Glutamatergic neuron (in vitro differentiated cells): ENCODE data around the gene DCLK3. TPM values are rescaled to one million over a fixed set of nuclear protein-coding genes. Genes with fewer than 3 reads are reported as not detected.

Source experiments
- DNase-seq: peaks from one replicate; pipeline ENCODE4 v3.0.0; 2022
- H3K27ac Mint-ChIP-seq: one replicate; pipeline ENCODE4 v1.8.0; 2020; ENCODE audit warnings: mild to moderate bottlenecking, mixed read lengths, inconsistent platforms; ENCODE audit not compliant: unreplicated experiment
- H3K27me3 Mint-ChIP-seq: one replicate; pipeline ENCODE4 v1.8.0; 2020; ENCODE audit warnings: mild to moderate bottlenecking, moderate library complexity, mixed read lengths, inconsistent platforms; ENCODE audit not compliant: unreplicated experiment
- H3K36me3 Mint-ChIP-seq: one replicate; pipeline ENCODE4 v1.8.0; 2020; ENCODE audit warnings: mild to moderate bottlenecking, mixed read lengths, inconsistent platforms; ENCODE audit not compliant: unreplicated experiment
- H3K4me1 Mint-ChIP-seq: one replicate; pipeline ENCODE4 v1.8.0; 2020; ENCODE audit warnings: mild to moderate bottlenecking, low read depth, mixed read lengths, inconsistent platforms; ENCODE audit not compliant: unreplicated experiment
- H3K4me3 Mint-ChIP-seq: one replicate; pipeline ENCODE4 v1.8.0; 2020; ENCODE audit warnings: mild to moderate bottlenecking, mixed read lengths, inconsistent platforms; ENCODE audit not compliant: unreplicated experiment
- H3K9me3 Mint-ChIP-seq: one replicate; pipeline ENCODE4 v1.8.0; 2020; ENCODE audit warnings: mild to moderate bottlenecking, moderate library complexity, mixed read lengths, inconsistent platforms; ENCODE audit not compliant: unreplicated experiment
- total RNA-seq: library from RNA; stranded (reverse); fragmentation: NEBNext Ultra II Directional; extraction: Animal tissue kit (Norgen Biotek cat#: 25700); gene quantifications from one replicate; pipeline ENCODE4 v1.2.1, GENCODE V29; 2021; ENCODE audit not compliant: unreplicated experiment
- TF ChIP-seq, protein P1 (sequence below): fragments of 200-600 bp; sonication (generic); IDR thresholded peaks from one replicate; pipeline ENCODE4 v1.5.0; 2021; ENCODE audit not compliant: partially characterized antibody, unreplicated experiment

Gene DCLK3
- total RNA-seq, 1 donor from 2014 or later, result not detected

DNA sequence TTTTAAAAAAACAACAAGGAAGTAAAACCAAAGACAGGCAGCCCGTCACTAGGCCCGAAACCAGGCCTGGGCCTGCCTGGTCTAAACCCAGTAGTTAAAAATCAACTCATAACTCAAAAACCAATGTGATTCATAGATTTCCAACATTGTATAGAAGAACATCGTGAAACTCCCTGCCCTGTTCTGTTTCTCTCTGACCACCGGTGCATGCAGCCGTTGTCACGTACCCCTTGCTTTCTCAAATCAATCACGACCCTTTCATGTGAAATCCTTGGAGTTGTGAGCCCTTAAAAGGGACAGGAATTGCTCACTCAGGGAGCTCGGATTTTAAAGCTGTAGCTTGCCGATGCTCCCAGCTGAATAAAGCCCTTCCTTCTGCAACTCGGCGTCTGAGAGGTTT is 89.5 kb downstream of the DCLK3 start:
- Mint-ChIP-seq H3K4me3 (no peak overlapping the region), H3K36me3 (peaks cover 10% of the 10 kb centered on the region), H3K27me3 (peaks cover 2% of the 10 kb centered on the region), H3K4me1 (no peaks in the 10 kb centered on the region), H3K9me3 (peaks cover 4% of the 10 kb centered on the region), H3K27ac (no peak overlapping the region)
- TF ChIP-seq, protein P1, sequence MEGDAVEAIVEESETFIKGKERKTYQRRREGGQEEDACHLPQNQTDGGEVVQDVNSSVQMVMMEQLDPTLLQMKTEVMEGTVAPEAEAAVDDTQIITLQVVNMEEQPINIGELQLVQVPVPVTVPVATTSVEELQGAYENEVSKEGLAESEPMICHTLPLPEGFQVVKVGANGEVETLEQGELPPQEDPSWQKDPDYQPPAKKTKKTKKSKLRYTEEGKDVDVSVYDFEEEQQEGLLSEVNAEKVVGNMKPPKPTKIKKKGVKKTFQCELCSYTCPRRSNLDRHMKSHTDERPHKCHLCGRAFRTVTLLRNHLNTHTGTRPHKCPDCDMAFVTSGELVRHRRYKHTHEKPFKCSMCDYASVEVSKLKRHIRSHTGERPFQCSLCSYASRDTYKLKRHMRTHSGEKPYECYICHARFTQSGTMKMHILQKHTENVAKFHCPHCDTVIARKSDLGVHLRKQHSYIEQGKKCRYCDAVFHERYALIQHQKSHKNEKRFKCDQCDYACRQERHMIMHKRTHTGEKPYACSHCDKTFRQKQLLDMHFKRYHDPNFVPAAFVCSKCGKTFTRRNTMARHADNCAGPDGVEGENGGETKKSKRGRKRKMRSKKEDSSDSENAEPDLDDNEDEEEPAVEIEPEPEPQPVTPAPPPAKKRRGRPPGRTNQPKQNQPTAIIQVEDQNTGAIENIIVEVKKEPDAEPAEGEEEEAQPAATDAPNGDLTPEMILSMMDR, result no peak
- DNase-seq, result no peak

DNA sequence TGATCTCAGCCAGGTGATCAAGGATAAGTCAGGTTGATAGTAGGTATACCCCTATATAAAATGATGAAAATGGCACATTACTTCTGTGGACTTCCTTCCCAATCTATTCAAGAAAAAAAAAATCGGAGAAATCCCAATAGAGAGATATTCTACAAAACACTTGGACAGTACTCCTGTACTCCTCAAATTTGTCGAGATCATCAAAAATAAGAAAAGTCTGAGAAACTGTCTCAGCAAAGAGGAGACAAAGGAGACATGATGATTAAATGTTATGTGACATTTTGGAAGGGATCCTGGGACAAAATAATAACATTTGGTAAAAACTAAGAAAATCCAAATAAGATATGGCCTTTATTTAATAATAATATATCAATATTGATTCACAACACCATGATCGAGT is 94.6 kb downstream of the DCLK3 start:
- H3K36me3 Mint-ChIP-seq, result no peaks in the 10 kb centered on the region
- H3K27ac Mint-ChIP-seq, result no peak overlapping the region
- no peak overlapping the region for H3K4me3 Mint-ChIP-seq
- TF ChIP-seq, protein P1, result no peak
- no peak for DNase-seq
- peaks cover 1% of the 10 kb centered on the region for H3K27me3 Mint-ChIP-seq
- peaks cover 1% of the 10 kb centered on the region for H3K9me3 Mint-ChIP-seq
- H3K4me1 Mint-ChIP-seq, result no peaks in the 10 kb centered on the region

DNA sequence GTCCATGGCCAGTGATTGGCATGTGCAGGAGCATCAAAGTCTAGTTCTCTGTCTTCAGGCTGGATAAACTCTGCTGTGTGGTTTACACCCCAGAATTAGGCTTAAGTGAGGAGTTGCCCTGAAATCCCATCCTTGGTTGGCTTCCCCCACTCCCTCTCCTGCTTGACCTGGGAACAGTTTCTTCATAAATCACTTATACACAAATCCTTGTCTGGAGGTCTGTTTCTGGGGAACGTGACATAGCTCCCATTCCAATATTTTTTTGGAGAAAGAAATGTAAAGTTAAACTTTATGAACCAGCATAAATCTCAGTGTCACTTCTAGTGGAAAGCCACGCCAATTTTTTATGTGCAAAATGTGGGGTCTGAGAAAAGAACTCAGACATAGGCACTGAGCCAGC is 98.2 kb downstream of the DCLK3 start:
- H3K4me1 Mint-ChIP-seq, result no peaks in the 10 kb centered on the region
- H3K27me3 Mint-ChIP-seq, result no peaks in the 10 kb centered on the region
- no peaks in the 10 kb centered on the region for H3K36me3 Mint-ChIP-seq
- H3K4me3 Mint-ChIP-seq, result no peak overlapping the region
- H3K27ac Mint-ChIP-seq, result no peak overlapping the region
- DNase-seq, result no peak
- H3K9me3 Mint-ChIP-seq, result no peaks in the 10 kb centered on the region
- TF ChIP-seq, protein P1, result no peak

DNA sequence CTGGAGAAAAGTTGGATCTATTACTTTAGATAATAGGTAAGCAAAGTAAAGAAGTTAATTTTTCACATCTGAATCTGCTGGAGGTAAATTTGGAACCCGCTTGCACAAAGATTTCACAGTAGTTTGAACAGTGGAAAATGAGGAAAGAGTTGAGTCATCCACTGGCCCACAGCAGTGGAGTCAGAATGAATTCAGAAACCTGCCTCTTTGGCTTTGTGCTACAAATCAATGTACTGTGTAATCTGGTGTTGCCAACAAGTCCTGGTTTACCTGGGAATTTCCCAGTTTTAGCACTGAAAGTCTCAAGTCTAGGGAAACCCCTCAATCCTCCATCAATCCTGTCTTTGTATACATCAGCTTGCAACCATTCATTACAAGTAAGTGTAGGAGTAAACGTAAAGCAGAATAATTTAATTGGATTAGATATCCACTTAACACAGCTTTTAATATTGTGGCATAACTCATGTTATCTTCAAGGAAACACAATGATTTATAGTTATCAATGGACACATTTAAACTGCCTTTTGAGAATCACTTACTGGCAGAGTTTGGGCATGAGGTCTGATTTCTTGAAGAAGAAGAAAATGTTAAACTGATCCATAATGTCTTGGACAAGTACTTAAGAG is 100.6 kb downstream of the DCLK3 start:
- H3K27ac Mint-ChIP-seq, result no peak overlapping the region
- no peaks in the 10 kb centered on the region for H3K9me3 Mint-ChIP-seq
- H3K27me3 Mint-ChIP-seq, result no peaks in the 10 kb centered on the region

DNA sequence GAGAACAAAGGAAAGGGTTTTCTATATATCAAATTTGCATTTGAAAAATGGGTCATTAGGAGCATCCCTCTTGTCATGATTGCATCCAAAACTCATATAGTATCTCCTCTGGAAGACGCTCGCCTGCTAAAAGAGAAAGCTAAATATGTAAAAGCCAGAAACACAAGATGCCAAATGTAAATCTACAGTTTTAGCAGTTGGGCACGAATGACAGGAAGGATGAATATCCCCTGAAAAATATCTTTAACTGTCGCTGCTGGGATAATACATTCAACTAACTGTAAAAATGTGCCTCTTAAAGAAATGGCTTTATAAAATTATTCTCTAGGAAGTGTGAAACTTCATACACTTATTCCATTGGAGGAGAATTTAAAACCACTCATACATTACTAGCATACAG is 101.7 kb downstream of the DCLK3 start:
- Mint-ChIP-seq H3K9me3 (no peaks in the 10 kb centered on the region), H3K36me3 (no peaks in the 10 kb centered on the region), H3K4me1 (no peaks in the 10 kb centered on the region), H3K27me3 (no peaks in the 10 kb centered on the region), H3K27ac (no peak overlapping the region), H3K4me3 (no peak overlapping the region)
- TF ChIP-seq, protein P1, result no peak
- no peak for DNase-seq

More for the DNA sequence above, 100.6 kb downstream of the DCLK3 start:
- Mint-ChIP-seq H3K36me3 (no peaks in the 10 kb centered on the region), H3K4me3 (no peak overlapping the region), H3K4me1 (no peaks in the 10 kb centered on the region)
- DNase-seq, result no peak
- TF ChIP-seq, protein P1, result no peak

Other genes with a start within 250 kb of the DCLK3 start
- 0.51 TPM for gene TRANK1, start 180.5 kb upstream of the DCLK3 start, total RNA-seq
- gene EPM2AIP1, start 228.6 kb upstream of the DCLK3 start, total RNA-seq, result 17.2 TPM
- 30.4 TPM for gene MLH1, start 229.0 kb upstream of the DCLK3 start, total RNA-seq